Ramos (cell line): ENCODE results near the gene FOXS1.

ENCODE experiments used
- in situ Hi-C: fragments of 300-500 bp; cut with MboI; formaldehyde crosslinking; loops from one replicate; pipeline ENCODE4 v1.14.3; 2022; ENCODE audit warnings: low sequenced_read_pairs; ENCODE audit not compliant: unreplicated experiment

Gene FOXS1

GRCh38 chr20:31845300-31845863 is at the start of gene FOXS1:
Gene FOXS1 (minus strand): TSS chr20:31845604. CDS start chr20:31845542, 62 bp downstream.
- in situ Hi-C loops = no loop called here

GRCh38 chr20:31890646-31891045 is 45.2 kb upstream of the FOXS1 start:
- in situ Hi-C loops = no loop called here

- in situ Hi-C loops = no loop called here
Measured at GRCh38 chr20:31883829-31884228, 38.4 kb upstream of the FOXS1 start.

GRCh38 chr20:31881945-31882344 is 36.5 kb upstream of the FOXS1 start:
- in situ Hi-C loops = no loop called here

- in situ Hi-C loops = no loop called here
Measured at GRCh38 chr20:31879143-31879987, 34.0 kb upstream of the FOXS1 start.

GRCh38 chr20:31877684-31878083 is 32.3 kb upstream of the FOXS1 start:
- in situ Hi-C loops = no loop called here

- in situ Hi-C loops = no loop called here
Measured at GRCh38 chr20:31875671-31876070, 30.3 kb upstream of the FOXS1 start.

GRCh38 chr20:31872406-31872805 is 27.0 kb upstream of the FOXS1 start:
- in situ Hi-C loops = no loop called here

GRCh38 chr20:31871618-31871954 is 26.2 kb upstream of the FOXS1 start:
- in situ Hi-C loops = no loop called here

- in situ Hi-C loops = no loop called here
Measured at GRCh38 chr20:31870726-31871617, 25.6 kb upstream of the FOXS1 start.

GRCh38 chr20:31869942-31870725 is 24.7 kb upstream of the FOXS1 start, which contains the start of the genes DUSP15 and TTLL9:
Gene DUSP15 (minus strand): TSS chr20:31870527. CDS start chr20:31870337, 190 bp downstream.
Gene TTLL9 (plus strand): TSS chr20:31870634. CDS start chr20:31871127, 493 bp downstream.
- in situ Hi-C loops = no loop called here

GRCh38 chr20:31869673-31869941 is 24.2 kb upstream of the FOXS1 start:
- in situ Hi-C loops = no loop called here

- in situ Hi-C loops = no loop called here
Measured at GRCh38 chr20:31868853-31869672, 23.7 kb upstream of the FOXS1 start.

- in situ Hi-C loops = no loop called here
Measured at GRCh38 chr20:31866221-31866620, 20.8 kb upstream of the FOXS1 start.

- in situ Hi-C loops = no loop called here
Measured at GRCh38 chr20:31864521-31865400, 19.4 kb upstream of the FOXS1 start.

GRCh38 chr20:31863296-31864085 is 18.1 kb upstream of the FOXS1 start:
- in situ Hi-C loops = no loop called here

- in situ Hi-C loops = no loop called here
Measured at GRCh38 chr20:31862506-31862905, 17.1 kb upstream of the FOXS1 start.

GRCh38 chr20:31862157-31862470 is 16.7 kb upstream of the FOXS1 start:
- in situ Hi-C loops = no loop called here
